GM12892 (cell line): ENCODE data around the gene POP7.

ENCODE experiments used
- POLR2A ChIP-seq: IDR thresholded peaks from 2 replicates; pipeline ENCODE4 v1.6.1; 2011; ENCODE audit warnings: low read depth, low read length, control low read depth
- POLR2AphosphoS5 ChIP-seq: IDR thresholded peaks from 2 replicates; pipeline ENCODE4 v1.6.1; 2011; ENCODE audit warnings: low read depth, low read length, control low read depth
- TAF1 ChIP-seq: IDR thresholded peaks from 2 replicates; pipeline ENCODE4 v1.6.1; 2011; ENCODE audit warnings: low read depth, mild to moderate bottlenecking, control low read depth, low read length, borderline replicate concordance

DNA sequence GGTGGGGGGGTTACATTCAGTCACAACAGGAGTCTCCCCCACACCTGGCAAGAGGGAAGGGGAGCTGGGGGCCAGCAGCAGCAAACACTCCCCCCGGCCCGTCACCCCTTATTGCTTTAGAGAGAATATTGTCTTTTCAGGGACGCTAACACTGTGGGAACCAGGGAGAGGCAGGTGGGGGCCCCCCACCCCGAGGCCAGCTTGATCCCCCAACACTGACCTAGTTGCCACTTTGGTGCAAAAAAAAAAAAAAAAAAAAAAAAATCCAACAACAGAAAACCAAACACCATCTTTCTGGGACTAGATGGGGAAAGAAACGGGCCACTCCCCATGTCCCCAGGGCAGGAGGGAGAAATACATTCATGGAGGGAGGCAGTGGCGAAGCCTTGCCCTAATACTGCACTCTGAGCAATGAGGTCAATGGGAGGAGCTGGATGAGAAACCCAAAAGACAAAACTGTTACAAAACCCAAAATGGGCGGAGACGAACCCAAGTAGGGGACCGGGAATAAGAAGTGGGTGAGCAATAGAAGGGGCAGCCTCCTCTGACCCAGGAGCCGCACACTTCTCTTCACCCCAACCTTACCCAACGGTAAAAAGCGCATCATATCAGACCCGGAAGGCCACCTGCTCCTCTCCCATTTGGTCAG is 25.9 kb upstream of the POP7 start:
- TF ChIP-seq POLR2AphosphoS5: no peak
- TF ChIP-seq POLR2A: no peak
- TF ChIP-seq TAF1: no peak
